Fibroblast of lung (primary cell): ENCODE results near the gene ANGPT4.

Experiments used
- CTCF ChIP-seq, 2 donors: IDR thresholded peaks in 1 of 2; conservative IDR thresholded peaks in 1 of 2; 1 replicate in 1 of 2; 2 replicates in 1 of 2; pipeline ENCODE4 v1.5.1; 2011 to 2012; ENCODE audit warnings: low read length in 2 of 2, control low read depth in 1 of 2, inconsistent platforms in 1 of 2, low read depth in 1 of 2, mild to moderate bottlenecking in 1 of 2
- EZH2 ChIP-seq: IDR thresholded peaks from 2 replicates; pipeline ENCODE4 v1.5.1; 2012; ENCODE audit warnings: low read length, control low read depth, mild to moderate bottlenecking; ENCODE audit errors: missing control alignments

- TF ChIP-seq CTCF (conservative IDR thresholded peaks at IDR 0.05 in 1 of 2, IDR thresholded peaks at IDR 0.05 in 1 of 2; ENCODE audit: low read depth in 1 of 2, low read length in 2 of 2) (no peak), EZH2 (no peak)
Observed at GRCh38 chr20:824490-824889, 91.6 kb downstream of the ANGPT4 start.
